Adrenal gland (tissue), 12 donors: ENCODE measurements around the gene CUX1. TPM values are rescaled to one million over a fixed set of nuclear protein-coding genes. Genes with fewer than 3 reads are reported as not detected.

ENCODE experiments used
- DNase-seq, 7 donors: peaks; one replicate each; pipeline ENCODE4 v3.0.0-alpha.2; 2019 to 2020
- H3K27ac ChIP-seq, 5 donors: fragments of 200-600 bp; sonication (generic) in 4 of 5; 1 replicate in 3 of 5; 2 replicates in 2 of 5; pipeline versions ENCODE4 v1.5.1 to v1.8.0; 2016 to 2020; ENCODE audit warnings: mild to moderate bottlenecking in 1 of 5
- H3K27me3 ChIP-seq: fragments of 200-600 bp; 2 replicates; pipeline ENCODE4 v1.8.0; 2021
- H3K36me3 ChIP-seq, 2 donors: fragments of 200-600 bp; replicated peaks in 1 of 2; 1 replicate in 1 of 2; 2 replicates in 1 of 2; pipeline versions ENCODE4 v1.5.1 to v1.8.0; 2018 to 2022
- H3K4me1 ChIP-seq, 2 donors: fragments of 200-600 bp; replicated peaks in 1 of 2; 1 replicate in 1 of 2; 2 replicates in 1 of 2; pipeline versions ENCODE4 v1.5.1 to v1.8.0; 2018 to 2021
- H3K4me3 ChIP-seq, 4 donors: fragments of 200-600 bp; sonication (generic) in 3 of 4; one replicate each; pipeline ENCODE4 v1.5.1; 2016 to 2018
- H3K9me3 ChIP-seq, 3 donors: fragments of 200-600 bp; sonication (generic) in 1 of 3; replicated peaks in 1 of 3; 1 replicate in 2 of 3; 2 replicates in 1 of 3; pipeline versions ENCODE4 v1.5.1 to v1.8.0; 2016 to 2021
- POLR2A ChIP-seq, 2 donors: fragments of 450-650 bp; IDR thresholded peaks; one replicate each; pipeline ENCODE4 v1.6.1; 2017; ENCODE audit warnings: antibody characterized with exemption in 2 of 2, mild to moderate bottlenecking in 2 of 2, moderate library complexity in 1 of 2
- WGBS, 4 donors: extraction: QIAGEN DNeasy Blood & Tissue Kit in 2 of 4; methylation state at CpG; one replicate each; pipeline versions ENCODE4 v1.1.5 to v1.1.7; 2013 to 2017; 5-methylcytosine and 5-hydroxymethylcytosine counted together
- intact Hi-C, 2 donors: fragments of 100-400 bp; cut with DNase I; formaldehyde crosslinking; loops; one replicate each; pipeline versions ENCODE4 v1.14.1 to v1.15.0; 2022 to 2023
- polyA plus RNA-seq, 3 donors: library from polyadenylated mRNA; stranded (reverse); fragments of 200-250 nt in 2 of 3; fragments of 350-450 nt in 1 of 3; fragmentation: Illumina TruSeq in 1 of 3; extraction: RNeasy Lipid Tissue Mini Kit (QIAGEN cat#74804) in 1 of 3; gene quantifications; one replicate each; pipeline ENCODE4 v1.2.3, GENCODE V29; 2013 to 2014
- total RNA-seq, 9 donors: library from RNA; depleted of rRNA in 4 of 9; stranded (reverse); fragments of >200 nt in 4 of 9; fragments of 120-200 nt in 1 of 9; fragmentation: NEBNext Ultra II Directional in 1 of 9; extraction: Animal tissue kit (Norgen Biotek cat#: 25700) in 1 of 9; gene quantifications; one replicate each; pipeline versions ENCODE4 v1.1.0 to v1.2.4, GENCODE V29; 2013 to 2023
- TF ChIP-seq, protein P1 (sequence below), 6 experiments: fragments of 450-650 bp in 4 of 6; fragments of 200-600 bp in 2 of 6; sonication (generic) in 1 of 6; IDR thresholded peaks; 1 replicate in 5 of 6; 2 replicates in 1 of 6; pipeline versions ENCODE4 v1.5.1 to v1.8.0; 2016 to 2021; ENCODE audit warnings: antibody characterized with exemption in 6 of 6, mild to moderate bottlenecking in 2 of 6, moderate library complexity in 1 of 6
- donor health status: healthy with polysubstance abuse.
- donor health status: Bipolar disorder and iron deficiency.
- donor health status: DM: yes; HTN: yes; CAD: no.
- donor health status: DM: no; HTN: no; CAD: no.
- donor health status: DM: no; HTN: no; CAD: no.
- donor health status: DM: yes; HTN: yes; CAD: no.

Gene CUX1
- total and polyA plus RNA-seq, 12 donors = 17.2 to 72.6 (median 58.3) TPM

DNA sequence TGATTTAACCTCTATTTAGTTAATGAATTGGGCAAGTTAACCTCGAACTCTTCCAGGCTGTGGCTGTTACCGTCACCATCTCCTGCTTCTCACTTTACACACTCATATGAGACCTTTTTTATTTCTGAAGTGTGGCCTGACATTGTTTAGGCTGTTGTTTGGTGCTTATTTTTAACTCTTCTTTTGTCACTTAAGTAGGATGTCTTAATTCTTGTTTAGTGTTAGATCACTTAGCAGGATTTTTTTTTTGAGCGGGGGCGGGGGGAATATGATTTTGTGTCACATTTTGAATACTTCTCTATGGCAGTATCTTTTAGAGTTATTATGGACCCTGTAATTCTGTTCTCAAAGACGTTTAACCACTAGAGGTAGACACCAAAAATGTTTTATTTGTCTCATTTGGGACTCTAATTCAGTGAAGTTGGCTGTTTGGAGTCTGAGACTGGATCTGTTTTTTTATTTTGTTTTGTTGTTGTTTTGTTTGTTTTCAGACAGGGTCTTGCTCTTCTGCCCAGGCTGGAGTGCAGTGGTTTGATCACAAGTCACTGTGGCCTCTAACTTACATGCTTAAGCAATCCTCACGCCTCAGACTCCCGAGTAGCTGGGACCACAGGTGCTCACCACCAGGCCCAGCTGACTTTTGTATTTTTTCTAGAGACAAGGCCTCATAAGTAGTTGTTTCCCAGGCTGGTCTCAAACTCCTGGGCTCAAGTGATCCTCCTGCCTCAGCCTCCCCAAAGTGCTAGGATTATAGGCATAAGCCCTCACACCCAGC, 73.5 kb downstream of the CUX1 start:
- DNase-seq = no peak
- no peaks in the 10 kb centered on the region for H3K9me3 ChIP-seq
- H3K27me3 ChIP-seq = no peaks in the 10 kb centered on the region
- H3K4me3 ChIP-seq = no peak overlapping the region
- no peaks in the 10 kb centered on the region for H3K4me1 ChIP-seq
- H3K36me3 ChIP-seq = no peaks in the 10 kb centered on the region
- no peak for TF ChIP-seq POLR2A (IDR thresholded peaks at IDR 0.05)
- TF ChIP-seq, protein P1, sequence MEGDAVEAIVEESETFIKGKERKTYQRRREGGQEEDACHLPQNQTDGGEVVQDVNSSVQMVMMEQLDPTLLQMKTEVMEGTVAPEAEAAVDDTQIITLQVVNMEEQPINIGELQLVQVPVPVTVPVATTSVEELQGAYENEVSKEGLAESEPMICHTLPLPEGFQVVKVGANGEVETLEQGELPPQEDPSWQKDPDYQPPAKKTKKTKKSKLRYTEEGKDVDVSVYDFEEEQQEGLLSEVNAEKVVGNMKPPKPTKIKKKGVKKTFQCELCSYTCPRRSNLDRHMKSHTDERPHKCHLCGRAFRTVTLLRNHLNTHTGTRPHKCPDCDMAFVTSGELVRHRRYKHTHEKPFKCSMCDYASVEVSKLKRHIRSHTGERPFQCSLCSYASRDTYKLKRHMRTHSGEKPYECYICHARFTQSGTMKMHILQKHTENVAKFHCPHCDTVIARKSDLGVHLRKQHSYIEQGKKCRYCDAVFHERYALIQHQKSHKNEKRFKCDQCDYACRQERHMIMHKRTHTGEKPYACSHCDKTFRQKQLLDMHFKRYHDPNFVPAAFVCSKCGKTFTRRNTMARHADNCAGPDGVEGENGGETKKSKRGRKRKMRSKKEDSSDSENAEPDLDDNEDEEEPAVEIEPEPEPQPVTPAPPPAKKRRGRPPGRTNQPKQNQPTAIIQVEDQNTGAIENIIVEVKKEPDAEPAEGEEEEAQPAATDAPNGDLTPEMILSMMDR (IDR thresholded peaks at IDR 0.05) = no peak
- 89 to 92% (median 91%) methylated on average over 7 of the region's 7 CpGs for WGBS, 4 donors
- intact Hi-C loops = no loop called here
- H3K27ac ChIP-seq = no peak overlapping the region

GRCh38 chr7:101891936-101892640, 74.7 kb downstream of the CUX1 start:
- no peak overlapping the region for H3K27ac ChIP-seq
- intact Hi-C loops = no loop called here
- 82 to 85% (median 84%) methylated on average over 11 of the region's 11 CpGs for WGBS, 4 donors

DNA sequence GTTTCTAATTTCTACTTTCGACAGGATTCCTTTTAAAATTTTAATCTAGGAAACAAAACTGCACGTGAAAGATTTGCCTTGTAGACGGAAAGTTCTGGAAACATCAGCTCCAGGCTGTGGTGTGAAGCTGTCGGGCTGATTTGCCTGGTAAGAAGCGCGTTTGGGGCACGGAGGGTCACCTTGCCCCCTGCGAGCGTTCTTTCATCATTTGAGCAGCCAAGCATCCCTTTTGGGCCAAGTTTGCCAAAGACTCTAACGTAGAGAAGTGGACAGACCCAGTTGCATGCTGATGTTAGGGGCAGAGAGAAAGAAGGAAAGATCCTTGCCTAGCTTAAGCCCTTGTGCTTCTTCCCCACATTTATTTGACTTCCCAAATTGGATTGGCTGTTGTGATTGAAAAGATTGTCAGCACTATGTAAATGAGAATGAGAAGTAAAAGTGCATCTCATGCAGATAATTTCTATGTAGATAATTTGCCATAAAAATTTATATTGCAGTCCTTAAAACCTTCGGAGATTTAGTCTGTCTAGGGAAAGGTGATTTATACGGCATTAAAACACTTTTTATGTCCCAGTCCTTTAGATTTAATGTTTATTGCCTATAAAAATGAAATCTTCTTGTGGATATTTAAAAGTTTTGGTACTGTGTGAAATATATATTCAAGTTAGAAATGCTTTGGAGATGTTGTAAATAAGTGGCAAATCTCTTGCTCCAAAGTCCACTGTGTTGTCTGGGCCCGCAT, 76.1 kb downstream of the CUX1 start:
- Histone ChIP-seq H3K27me3 (no peaks in the 10 kb centered on the region), H3K4me1 (no peaks in the 10 kb centered on the region), H3K4me3 (no peak overlapping the region), H3K9me3 (no peaks in the 10 kb centered on the region), H3K36me3 (no peaks in the 10 kb centered on the region), H3K27ac (no peak overlapping the region)
- TF ChIP-seq, protein P1 (IDR thresholded peaks at IDR 0.05) = no peak
- TF ChIP-seq POLR2A (IDR thresholded peaks at IDR 0.05) = no peak
- WGBS, 4 donors = 94 to 97% (median 95%) methylated on average over 13 of the region's 13 CpGs
- intact Hi-C loops = no loop called here
- DNase-seq = no peak

More at GRCh38 chr7:101891936-101892640, 74.7 kb downstream of the CUX1 start:
- Histone ChIP-seq H3K9me3 (no peaks in the 10 kb centered on the region), H3K36me3 (no peaks in the 10 kb centered on the region), H3K4me1 (no peaks in the 10 kb centered on the region), H3K27me3 (no peaks in the 10 kb centered on the region), H3K4me3 (no peak overlapping the region)
- TF ChIP-seq POLR2A (IDR thresholded peaks at IDR 0.05) = no peak
- TF ChIP-seq, protein P1 (IDR thresholded peaks at IDR 0.05) = no peak
- no peak for DNase-seq

DNA sequence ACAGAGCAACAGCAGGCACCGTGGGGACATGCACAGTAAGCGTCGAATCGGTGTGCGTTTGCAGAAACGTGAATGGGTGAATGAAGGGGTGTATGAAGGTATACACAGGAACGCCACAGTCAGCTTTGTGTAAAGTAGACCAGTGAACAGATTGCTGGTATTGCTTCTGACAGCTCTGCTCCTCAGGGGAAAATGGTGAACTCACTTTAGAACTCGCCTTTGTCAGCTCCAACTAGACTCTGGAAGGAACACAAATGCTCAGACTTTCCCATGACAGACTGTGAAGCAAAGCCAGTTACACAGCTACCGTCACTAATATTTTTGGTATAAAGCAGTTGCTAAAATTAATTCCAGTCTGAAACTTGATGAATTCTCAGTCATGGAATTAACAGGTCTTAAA, 78.9 kb downstream of the CUX1 start:
- Histone ChIP-seq H3K27ac (no peak overlapping the region), H3K9me3 (no peaks in the 10 kb centered on the region), H3K36me3 (no peaks in the 10 kb centered on the region), H3K4me1 (no peaks in the 10 kb centered on the region), H3K4me3 (no peak overlapping the region), H3K27me3 (no peaks in the 10 kb centered on the region)
- DNase-seq = no peak
- TF ChIP-seq, protein P1 (IDR thresholded peaks at IDR 0.05) = no peak
- TF ChIP-seq POLR2A (IDR thresholded peaks at IDR 0.05) = no peak
- WGBS, 4 donors = 91 to 93% (median 91%) methylated on average over 9 of the region's 9 CpGs
- intact Hi-C loops = no loop called here
